HuH-7 (cell line): ENCODE measurements around the gene ZNF462.
A peak's percentile ranks its signal among the peaks of the same experiment; 100 is the strongest.
"Not testable (repeated sequence)": the region's sequence is repeated elsewhere in the genome, so short reads cannot be mapped to it uniquely, and the experiment has no call there.

Source experiments
- DNase-seq: peaks from one replicate; pipeline ENCODE4 v3.0.0; 2011; ENCODE audit warnings: low spot score

ZNF462 gene

GRCh38 chr9:106889061-106889590 is 26.2 kb downstream of the ZNF462 start:
- no peak for DNase-seq

GRCh38 chr9:106890608-106891007 is 27.6 kb downstream of the ZNF462 start:
- DNase-seq = no peak

GRCh38 chr9:106891286-106891685 is 28.3 kb downstream of the ZNF462 start:
- no peak for DNase-seq

- peak; percentile 13 for DNase-seq
Measured at GRCh38 chr9:106892632-106893031, 29.7 kb downstream of the ZNF462 start.

- no peak for DNase-seq
Measured at GRCh38 chr9:106893088-106893487, 30.1 kb downstream of the ZNF462 start.

GRCh38 chr9:106896695-106897094 is 33.7 kb downstream of the ZNF462 start:
- no peak for DNase-seq

- DNase-seq = no peak
Measured at GRCh38 chr9:106897236-106897635, 34.3 kb downstream of the ZNF462 start.

GRCh38 chr9:106897751-106898150 is 34.8 kb downstream of the ZNF462 start:
- DNase-seq = no peak

- not testable (repeated sequence) for DNase-seq
Measured at GRCh38 chr9:106900523-106900922, 37.6 kb downstream of the ZNF462 start.

- no peak for DNase-seq
Measured at GRCh38 chr9:106906129-106906528, 43.2 kb downstream of the ZNF462 start.

- DNase-seq = no peak
Measured at GRCh38 chr9:106911951-106912350, 49.0 kb downstream of the ZNF462 start.

- no peak for DNase-seq
Measured at GRCh38 chr9:106913276-106913675, 50.3 kb downstream of the ZNF462 start.

- no peak for DNase-seq
Measured at GRCh38 chr9:106915851-106916250, 52.9 kb downstream of the ZNF462 start.

GRCh38 chr9:106916466-106917235 is 53.7 kb downstream of the ZNF462 start:
- DNase-seq = no peak

- no peak for DNase-seq
Measured at GRCh38 chr9:106918825-106919509, 56.0 kb downstream of the ZNF462 start.

GRCh38 chr9:106920091-106920490 is 57.1 kb downstream of the ZNF462 start:
- DNase-seq = no peak

GRCh38 chr9:106920701-106921283 is 57.8 kb downstream of the ZNF462 start:
- peak; percentile 56 for DNase-seq

- peak; percentile 72 for DNase-seq
Measured at GRCh38 chr9:106921341-106921899, 58.5 kb downstream of the ZNF462 start.

- no peak for DNase-seq
Measured at GRCh38 chr9:106922026-106922425, 59.1 kb downstream of the ZNF462 start.

GRCh38 chr9:106925392-106925791 is 62.4 kb downstream of the ZNF462 start:
- no peak for DNase-seq

GRCh38 chr9:106927916-106928315 is 65.0 kb downstream of the ZNF462 start:
- DNase-seq = no peak

GRCh38 chr9:106928350-106928749 is 65.4 kb downstream of the ZNF462 start:
- DNase-seq = no peak
